Neural cell (in vitro differentiated cells): ENCODE measurements around the gene ANKRD10. TPM values are rescaled to one million over a fixed set of nuclear protein-coding genes. Genes with fewer than 3 reads are reported as not detected.

ENCODE experiments used
- H2AFZ ChIP-seq: fragments of 200-600, 300-800 bp; sonication (generic), shearing (Covaris generic); 2 replicates; pipeline ENCODE4 v1.6.0; 2014; ENCODE audit warnings: low read depth, mild to moderate bottlenecking, antibody characterized with exemption, low read length, moderate library complexity
- H3F3A ChIP-seq: fragments of 200-600 bp; shearing (Covaris generic); 2 replicates; pipeline ENCODE4 v1.6.1; 2016; ENCODE audit warnings: mild to moderate bottlenecking, moderate library complexity, mixed read lengths, antibody characterized with exemption, low read length; ENCODE audit not compliant: insufficient read depth, poor library complexity, severe bottlenecking
- H3K27ac ChIP-seq: fragments of 200-600, 300-800 bp; sonication (generic), shearing (Covaris generic); 2 replicates; pipeline ENCODE4 v1.5.1; 2014; ENCODE audit warnings: mild to moderate bottlenecking, low read length, moderate library complexity
- H3K27me3 ChIP-seq: fragments of 300-800, 200-600 bp; sonication (generic), shearing (Covaris generic); 2 replicates; pipeline ENCODE4 v1.6.0; 2014; ENCODE audit warnings: mild to moderate bottlenecking, low read depth, low read length, moderate library complexity; ENCODE audit not compliant: insufficient read depth
- H3K36me3 ChIP-seq: fragments of 300-800, 200-600 bp; sonication (generic), shearing (Covaris generic); 2 replicates; pipeline ENCODE4 v1.5.1; 2014; ENCODE audit warnings: mild to moderate bottlenecking, antibody characterized with exemption, low read length, moderate library complexity; ENCODE audit not compliant: insufficient read depth
- H3K4me2 ChIP-seq: fragments of 300-800, 200-600 bp; sonication (generic), shearing (Covaris generic); 2 replicates; pipeline ENCODE4 v1.6.0; 2014; ENCODE audit warnings: mild to moderate bottlenecking, low read length
- H3K4me3 ChIP-seq: fragments of 300-800, 200-600 bp; sonication (generic), shearing (Covaris generic); 2 replicates; pipeline ENCODE4 v1.5.1; 2014; ENCODE audit warnings: mild to moderate bottlenecking, low read length, moderate library complexity
- H3K79me2 ChIP-seq: fragments of 200-600 bp; shearing (Covaris generic); replicated peaks from 2 replicates; pipeline ENCODE4 v1.6.0; 2014; ENCODE audit warnings: mild to moderate bottlenecking, low read length, moderate library complexity; ENCODE audit not compliant: insufficient read depth
- H3K9ac ChIP-seq: fragments of 300-800, 200-600 bp; sonication (generic), shearing (Covaris generic); 2 replicates; pipeline ENCODE4 v1.6.1; 2016; ENCODE audit warnings: mild to moderate bottlenecking, low read length, mixed read lengths
- H3K9me2 ChIP-seq: fragments of 200-600 bp; shearing (Covaris generic); 2 replicates; pipeline ENCODE4 v1.6.1; 2016; ENCODE audit warnings: mild to moderate bottlenecking, low read length, mixed read lengths; ENCODE audit not compliant: insufficient read depth
- H3K9me3 ChIP-seq: fragments of 200-600, 300-800 bp; sonication (generic), shearing (Covaris generic); 2 replicates; pipeline ENCODE4 v1.6.1; 2016; ENCODE audit warnings: mild to moderate bottlenecking, mixed run types, low read length, moderate library complexity, mixed read lengths
- H4K20me1 ChIP-seq: fragments of 200-600 bp; shearing (Covaris generic); 2 replicates; pipeline ENCODE4 v1.6.1; 2016; ENCODE audit warnings: mild to moderate bottlenecking, mixed run types; ENCODE audit not compliant: insufficient read depth
- EP300 ChIP-seq: fragments of 450-650 bp; conservative IDR thresholded peaks from 2 replicates; pipeline ENCODE4 v1.6.1; 2014; ENCODE audit warnings: antibody characterized with exemption, mild to moderate bottlenecking, moderate library complexity; ENCODE audit not compliant: poor library complexity, severe bottlenecking
- EZH2 ChIP-seq: fragments of 200-600, 300-800 bp; shearing (Covaris generic), sonication (generic); IDR thresholded peaks from 2 replicates; pipeline ENCODE4 v1.6.1; 2014; ENCODE audit warnings: antibody characterized with exemption, low read length, borderline replicate concordance, mild to moderate bottlenecking; ENCODE audit not compliant: insufficient read depth, poor library complexity, severe bottlenecking
- MXI1 ChIP-seq: fragments of 450-650 bp; conservative IDR thresholded peaks from 2 replicates; pipeline ENCODE4 v1.6.1; 2014; ENCODE audit warnings: antibody characterized with exemption, mild to moderate bottlenecking; ENCODE audit not compliant: poor library complexity, severe bottlenecking
- POLR2AphosphoS5 ChIP-seq: IDR thresholded peaks from 2 replicates; pipeline ENCODE4 v1.6.1; 2012
- RAD21 ChIP-seq: fragments of 450-650 bp; conservative IDR thresholded peaks from 2 replicates; pipeline ENCODE4 v1.6.1; 2014; ENCODE audit warnings: antibody characterized with exemption, mild to moderate bottlenecking, moderate library complexity
- SMC3 ChIP-seq: fragments of 450-650 bp; conservative IDR thresholded peaks from 2 replicates; pipeline ENCODE4 v1.6.1; 2014; ENCODE audit warnings: antibody characterized with exemption, mild to moderate bottlenecking, moderate library complexity; ENCODE audit not compliant: poor library complexity
- TAF1 ChIP-seq: IDR thresholded peaks from 2 replicates; pipeline ENCODE4 v1.6.1; 2012; ENCODE audit warnings: low read depth
- polyA plus RNA-seq: library from polyadenylated mRNA; depleted of rRNA; stranded (reverse); fragments of >200 nt; gene quantifications from 2 replicates; pipeline ENCODE4 v1.2.3, GENCODE V29; 2014
- TF ChIP-seq, protein P1 (sequence below): fragments of 450-650 bp; IDR thresholded peaks from 2 replicates; pipeline ENCODE4 v1.5.1; 2014; ENCODE audit warnings: antibody characterized with exemption, mild to moderate bottlenecking, moderate library complexity; ENCODE audit not compliant: poor library complexity, severe bottlenecking
- TF ChIP-seq, protein P2 (sequence below): IDR thresholded peaks from 2 replicates; pipeline ENCODE4 v1.6.1; 2012; ENCODE audit warnings: borderline replicate concordance

The ANKRD10 gene
- polyA plus RNA-seq, 1 donor from 2014 or later = 564 TPM

DNA sequence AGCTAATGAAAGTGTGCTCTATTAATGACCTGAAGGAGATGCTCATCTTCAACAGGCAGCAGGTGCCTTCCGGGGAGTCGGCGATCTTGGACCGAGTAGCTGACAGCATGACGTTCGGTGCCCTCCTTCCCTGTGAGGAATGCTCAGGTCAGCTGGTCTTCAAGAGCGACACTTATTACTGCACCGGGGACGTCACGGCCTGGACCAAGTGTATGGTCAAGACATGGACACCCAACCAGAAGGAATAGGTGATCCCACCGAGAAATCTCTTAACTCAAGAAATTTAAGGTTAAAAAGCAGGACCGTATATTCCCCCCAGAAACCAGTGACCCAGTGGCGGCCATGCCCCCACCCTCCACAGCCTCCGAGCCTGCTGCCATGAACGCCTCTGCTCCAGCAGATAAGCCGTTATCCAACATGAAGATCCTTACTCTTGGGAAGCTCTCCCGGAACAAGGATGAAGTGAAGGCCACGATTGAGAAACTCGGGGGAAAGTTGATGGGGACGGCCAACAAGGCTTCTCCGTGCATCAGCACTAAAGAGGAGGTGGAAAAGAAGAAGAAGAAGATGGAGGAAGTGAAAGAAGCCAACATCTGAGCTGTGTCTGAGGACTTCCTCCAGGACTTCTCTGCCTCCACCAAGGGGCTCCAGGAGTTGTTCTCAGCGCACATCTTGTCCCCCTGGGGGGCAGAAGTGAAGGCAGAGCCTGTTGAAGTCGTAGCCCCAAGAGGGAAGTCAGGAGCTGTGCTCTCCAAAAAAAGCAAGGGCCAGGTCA lies 22.8 kb upstream of the ANKRD10 start:
- no peaks in the 10 kb centered on the region for H3K9me2 ChIP-seq
- H2AFZ ChIP-seq = no peak overlapping the region
- no peaks in the 10 kb centered on the region for H3K36me3 ChIP-seq
- no peaks in the 10 kb centered on the region for H3K27me3 ChIP-seq
- H3K27ac ChIP-seq = no peak overlapping the region
- H3K79me2 ChIP-seq = no peaks in the 10 kb centered on the region
- no peaks in the 10 kb centered on the region for H3K9me3 ChIP-seq
- no peak overlapping the region for H3K4me3 ChIP-seq
- H3K9ac ChIP-seq = no peak overlapping the region
- no peaks in the 10 kb centered on the region for H4K20me1 ChIP-seq
- TF ChIP-seq POLR2AphosphoS5 (no peak), SMC3 (no peak), RAD21 (no peak), TAF1 (no peak), EZH2 (no peak), EP300 (no peak), MXI1 (no peak)
- TF ChIP-seq, protein P1, sequence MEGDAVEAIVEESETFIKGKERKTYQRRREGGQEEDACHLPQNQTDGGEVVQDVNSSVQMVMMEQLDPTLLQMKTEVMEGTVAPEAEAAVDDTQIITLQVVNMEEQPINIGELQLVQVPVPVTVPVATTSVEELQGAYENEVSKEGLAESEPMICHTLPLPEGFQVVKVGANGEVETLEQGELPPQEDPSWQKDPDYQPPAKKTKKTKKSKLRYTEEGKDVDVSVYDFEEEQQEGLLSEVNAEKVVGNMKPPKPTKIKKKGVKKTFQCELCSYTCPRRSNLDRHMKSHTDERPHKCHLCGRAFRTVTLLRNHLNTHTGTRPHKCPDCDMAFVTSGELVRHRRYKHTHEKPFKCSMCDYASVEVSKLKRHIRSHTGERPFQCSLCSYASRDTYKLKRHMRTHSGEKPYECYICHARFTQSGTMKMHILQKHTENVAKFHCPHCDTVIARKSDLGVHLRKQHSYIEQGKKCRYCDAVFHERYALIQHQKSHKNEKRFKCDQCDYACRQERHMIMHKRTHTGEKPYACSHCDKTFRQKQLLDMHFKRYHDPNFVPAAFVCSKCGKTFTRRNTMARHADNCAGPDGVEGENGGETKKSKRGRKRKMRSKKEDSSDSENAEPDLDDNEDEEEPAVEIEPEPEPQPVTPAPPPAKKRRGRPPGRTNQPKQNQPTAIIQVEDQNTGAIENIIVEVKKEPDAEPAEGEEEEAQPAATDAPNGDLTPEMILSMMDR = no peak
- TF ChIP-seq, protein P2, sequence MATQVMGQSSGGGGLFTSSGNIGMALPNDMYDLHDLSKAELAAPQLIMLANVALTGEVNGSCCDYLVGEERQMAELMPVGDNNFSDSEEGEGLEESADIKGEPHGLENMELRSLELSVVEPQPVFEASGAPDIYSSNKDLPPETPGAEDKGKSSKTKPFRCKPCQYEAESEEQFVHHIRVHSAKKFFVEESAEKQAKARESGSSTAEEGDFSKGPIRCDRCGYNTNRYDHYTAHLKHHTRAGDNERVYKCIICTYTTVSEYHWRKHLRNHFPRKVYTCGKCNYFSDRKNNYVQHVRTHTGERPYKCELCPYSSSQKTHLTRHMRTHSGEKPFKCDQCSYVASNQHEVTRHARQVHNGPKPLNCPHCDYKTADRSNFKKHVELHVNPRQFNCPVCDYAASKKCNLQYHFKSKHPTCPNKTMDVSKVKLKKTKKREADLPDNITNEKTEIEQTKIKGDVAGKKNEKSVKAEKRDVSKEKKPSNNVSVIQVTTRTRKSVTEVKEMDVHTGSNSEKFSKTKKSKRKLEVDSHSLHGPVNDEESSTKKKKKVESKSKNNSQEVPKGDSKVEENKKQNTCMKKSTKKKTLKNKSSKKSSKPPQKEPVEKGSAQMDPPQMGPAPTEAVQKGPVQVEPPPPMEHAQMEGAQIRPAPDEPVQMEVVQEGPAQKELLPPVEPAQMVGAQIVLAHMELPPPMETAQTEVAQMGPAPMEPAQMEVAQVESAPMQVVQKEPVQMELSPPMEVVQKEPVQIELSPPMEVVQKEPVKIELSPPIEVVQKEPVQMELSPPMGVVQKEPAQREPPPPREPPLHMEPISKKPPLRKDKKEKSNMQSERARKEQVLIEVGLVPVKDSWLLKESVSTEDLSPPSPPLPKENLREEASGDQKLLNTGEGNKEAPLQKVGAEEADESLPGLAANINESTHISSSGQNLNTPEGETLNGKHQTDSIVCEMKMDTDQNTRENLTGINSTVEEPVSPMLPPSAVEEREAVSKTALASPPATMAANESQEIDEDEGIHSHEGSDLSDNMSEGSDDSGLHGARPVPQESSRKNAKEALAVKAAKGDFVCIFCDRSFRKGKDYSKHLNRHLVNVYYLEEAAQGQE = no peak
- no peak overlapping the region for H3K4me2 ChIP-seq
- H3F3A ChIP-seq = no peaks in the 10 kb centered on the region

DNA sequence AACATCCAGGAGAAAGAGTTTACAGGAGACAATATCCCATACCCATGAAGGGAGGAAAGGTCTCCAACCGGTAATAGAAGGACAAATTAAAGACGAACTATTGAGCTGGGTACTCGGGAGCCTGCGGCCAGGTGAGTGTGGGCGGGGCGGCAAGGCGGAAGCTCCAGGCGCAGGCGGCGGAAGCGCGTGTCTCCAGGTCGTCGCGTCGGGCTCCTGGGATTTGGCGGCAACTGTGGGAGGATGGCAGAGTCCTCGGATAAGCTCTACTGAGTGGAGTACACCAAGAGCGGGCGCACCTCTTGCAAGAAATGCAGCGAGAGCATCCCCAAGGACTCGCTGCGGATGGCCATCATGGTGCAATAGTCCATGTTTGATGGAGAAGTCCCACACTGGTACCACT lies 21.6 kb upstream of the ANKRD10 start:
- TF ChIP-seq MXI1 (no peak), SMC3 (no peak), POLR2AphosphoS5 (no peak), EZH2 (no peak), RAD21 (no peak)
- TF ChIP-seq, protein P1 = no peak
- TF ChIP-seq, protein P2 = no peak
- no peaks in the 10 kb centered on the region for H4K20me1 ChIP-seq

More for the DNA sequence above, 21.6 kb upstream of the ANKRD10 start:
- no peaks in the 10 kb centered on the region for H3K27me3 ChIP-seq
- no peak overlapping the region for H2AFZ ChIP-seq
- no peak overlapping the region for H3K9ac ChIP-seq
- no peak overlapping the region for H3K4me3 ChIP-seq
- H3K79me2 ChIP-seq = no peaks in the 10 kb centered on the region
- no peak overlapping the region for H3K27ac ChIP-seq
- no peaks in the 10 kb centered on the region for H3K36me3 ChIP-seq
- no peak overlapping the region for H3K4me2 ChIP-seq
- H3K9me3 ChIP-seq = no peaks in the 10 kb centered on the region
- no peaks in the 10 kb centered on the region for H3F3A ChIP-seq
- no peaks in the 10 kb centered on the region for H3K9me2 ChIP-seq
